Erythroblast (primary cell): ENCODE measurements around the gene CANX.

Source experiments
- DNase-seq, 2 experiments: peaks; one replicate each; lab custom pipeline; 2025; lab: John Stamatoyannopoulos, UW
- GATA1 ChIP-seq: IDR thresholded peaks from 2 replicates; pipeline ENCODE4 v1.6.1; 2011; ENCODE audit warnings: low read depth, mild to moderate bottlenecking, control low read depth, low read length, moderate library complexity
- POLR2A ChIP-seq: IDR thresholded peaks from 2 replicates; pipeline ENCODE4 v1.6.1; 2011; ENCODE audit warnings: mild to moderate bottlenecking, low read length

Gene CANX

DNA sequence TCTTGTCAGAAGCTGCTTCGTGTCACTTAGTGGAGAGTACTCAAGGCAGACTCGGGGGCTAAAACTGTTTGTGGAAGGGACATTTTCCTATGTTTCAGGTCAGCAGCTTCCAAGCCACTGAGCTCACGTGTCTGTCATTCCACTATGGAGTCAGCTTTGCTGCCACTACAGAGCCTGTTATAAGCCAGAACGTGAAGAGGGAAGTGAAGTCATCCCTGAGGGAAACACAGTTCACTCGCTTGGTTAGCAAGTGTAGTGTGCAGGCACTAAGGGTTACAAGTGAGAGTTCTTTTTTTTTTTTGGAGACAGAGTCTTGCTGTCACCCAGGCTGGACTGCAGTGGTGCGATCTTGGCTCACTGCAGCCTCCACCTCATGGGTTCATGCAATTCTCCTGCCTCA, 70.5 kb downstream of the CANX start:
- TF ChIP-seq POLR2A (no peak), GATA1 (no peak)
- no peak for DNase-seq

DNA sequence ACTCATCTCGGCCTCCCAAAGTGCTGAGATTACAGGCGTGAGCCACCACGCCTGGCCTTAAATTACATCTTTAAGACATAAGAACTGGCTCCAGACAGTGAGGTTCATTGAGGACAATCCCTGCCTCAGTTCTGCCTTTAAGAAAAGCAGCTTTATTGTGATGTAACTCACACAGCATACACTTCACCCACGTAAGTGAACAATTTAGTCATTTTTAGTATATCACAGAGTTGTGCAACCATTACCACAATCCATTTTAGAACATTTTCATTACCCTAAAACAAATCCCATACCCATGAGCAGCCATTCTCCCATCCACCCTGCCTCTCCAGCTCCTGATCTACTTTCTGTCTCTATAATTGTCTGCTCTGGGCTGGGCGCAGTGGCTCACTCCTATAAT, 71.0 kb downstream of the CANX start:
- no peak for DNase-seq
- no peak for TF ChIP-seq GATA1
- no peak for TF ChIP-seq POLR2A

DNA sequence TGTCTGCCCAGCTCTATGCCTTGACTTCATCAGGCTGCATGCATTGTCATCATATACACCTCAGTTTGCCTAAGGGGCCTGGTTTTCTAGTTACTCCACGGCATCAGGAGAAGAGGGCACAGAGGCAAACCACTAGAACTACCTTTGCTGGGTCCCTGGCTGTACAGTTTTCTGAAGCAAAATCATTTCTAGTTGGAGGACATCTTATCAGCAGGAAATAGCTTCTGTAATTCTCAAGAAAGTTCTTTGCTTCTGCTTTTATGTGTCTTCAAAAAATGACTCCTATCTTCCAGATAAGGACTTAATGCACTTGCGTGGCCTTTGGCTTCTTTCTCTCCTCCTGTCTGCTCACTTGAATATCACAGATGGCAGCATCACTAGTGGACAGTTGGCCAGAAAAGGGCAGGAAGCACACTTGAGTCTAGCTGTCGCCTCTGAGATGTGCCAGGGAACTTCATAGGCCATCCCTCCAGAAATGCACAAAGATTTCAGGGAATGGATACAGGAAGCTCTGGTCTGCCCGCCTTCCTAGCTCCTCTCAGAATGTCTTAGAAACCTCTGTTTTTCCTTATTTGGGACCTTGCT, 72.6 kb downstream of the CANX start:
- no peak for DNase-seq
- no peak for TF ChIP-seq GATA1
- TF ChIP-seq POLR2A, result no peak

DNA sequence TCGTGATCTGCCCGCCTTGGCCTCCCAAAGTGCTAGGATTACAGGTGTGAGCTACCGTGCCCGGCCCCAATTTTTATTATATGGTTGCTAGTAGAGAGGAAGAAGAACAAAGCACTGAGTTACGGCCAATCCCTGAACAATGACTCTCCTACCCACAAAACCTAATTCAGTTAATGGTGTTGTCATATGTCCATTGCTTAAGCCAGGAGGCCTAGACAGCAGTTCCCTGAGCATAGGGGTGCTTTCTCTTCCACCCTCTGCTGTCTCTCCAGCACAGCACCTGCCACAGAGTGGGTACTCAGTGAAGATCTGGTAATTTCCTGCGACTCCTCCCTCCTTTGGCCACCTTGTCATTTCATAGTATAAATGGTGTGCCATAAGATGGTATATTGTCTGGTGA, 73.6 kb downstream of the CANX start:
- no peak for TF ChIP-seq POLR2A
- no peak for TF ChIP-seq GATA1
- DNase-seq, result no peak

DNA sequence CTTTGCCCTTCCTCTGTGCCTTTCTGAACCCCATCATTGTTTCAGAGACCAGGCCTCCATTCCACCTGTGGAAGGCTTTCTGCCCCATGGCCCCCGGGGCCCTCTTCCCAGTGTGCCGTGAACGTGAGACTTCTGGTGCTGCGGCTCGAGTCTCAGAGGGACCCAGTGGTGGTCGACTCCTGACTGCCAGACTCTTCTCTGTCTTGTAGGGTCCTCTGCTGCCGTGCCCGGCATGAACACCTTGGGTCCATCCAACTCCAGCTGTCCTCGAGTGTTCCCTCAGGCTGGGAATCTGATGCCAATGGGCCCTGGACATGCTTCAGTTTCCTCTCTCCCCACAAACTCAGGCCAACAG, 74.9 kb downstream of the CANX start:
- DNase-seq, result no peak
- no peak for TF ChIP-seq GATA1
- no peak for TF ChIP-seq POLR2A

DNA sequence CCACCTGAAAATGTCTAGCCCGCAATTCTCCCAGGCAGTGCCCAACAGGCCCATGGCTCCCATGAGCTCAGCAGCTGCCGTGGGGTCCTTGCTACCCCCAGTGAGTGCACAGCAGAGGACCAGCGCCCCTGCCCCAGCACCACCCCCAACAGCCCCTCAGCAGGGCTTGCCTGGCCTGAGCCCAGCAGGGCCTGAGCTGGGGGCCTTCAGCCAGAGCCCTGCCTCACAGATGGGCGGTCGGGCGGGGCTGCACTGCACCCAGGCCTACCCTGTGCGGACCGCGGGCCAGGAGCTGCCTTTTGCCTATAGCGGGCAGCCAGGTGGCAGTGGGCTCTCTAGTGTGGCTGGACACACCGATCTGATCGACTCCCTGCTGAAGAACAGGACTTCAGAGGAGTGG, 75.7 kb downstream of the CANX start:
- no peak for DNase-seq
- TF ChIP-seq GATA1 (no peak), POLR2A (no peak)

DNA sequence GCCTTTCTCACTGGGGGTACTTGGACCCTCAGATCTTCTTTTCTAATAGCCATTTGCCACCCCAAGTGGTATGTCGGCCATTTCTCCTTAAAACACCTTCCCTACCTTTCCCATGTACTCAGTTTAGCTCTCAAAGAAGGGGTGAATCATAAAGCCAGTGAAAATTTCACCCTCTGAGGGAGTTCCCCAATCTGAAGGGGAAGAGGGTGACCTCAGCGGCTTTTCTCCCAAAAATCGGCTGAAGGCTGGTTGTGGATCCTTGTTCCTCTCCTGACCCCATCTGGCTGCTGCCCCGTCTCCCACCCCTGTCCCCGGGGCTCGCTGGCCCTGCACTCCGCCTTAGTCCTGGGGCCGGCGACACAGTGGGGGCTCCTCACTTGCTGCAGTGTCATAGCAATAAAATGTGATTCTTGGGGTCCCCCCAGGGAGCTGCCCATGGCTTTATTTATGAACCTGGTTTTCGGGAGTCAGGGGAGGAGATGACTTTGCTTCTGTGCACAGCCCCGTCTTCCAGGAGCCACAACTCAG, 77.7 kb downstream of the CANX start:
- DNase-seq, result no peak
- no peak for TF ChIP-seq POLR2A
- TF ChIP-seq GATA1, result no peak

DNA sequence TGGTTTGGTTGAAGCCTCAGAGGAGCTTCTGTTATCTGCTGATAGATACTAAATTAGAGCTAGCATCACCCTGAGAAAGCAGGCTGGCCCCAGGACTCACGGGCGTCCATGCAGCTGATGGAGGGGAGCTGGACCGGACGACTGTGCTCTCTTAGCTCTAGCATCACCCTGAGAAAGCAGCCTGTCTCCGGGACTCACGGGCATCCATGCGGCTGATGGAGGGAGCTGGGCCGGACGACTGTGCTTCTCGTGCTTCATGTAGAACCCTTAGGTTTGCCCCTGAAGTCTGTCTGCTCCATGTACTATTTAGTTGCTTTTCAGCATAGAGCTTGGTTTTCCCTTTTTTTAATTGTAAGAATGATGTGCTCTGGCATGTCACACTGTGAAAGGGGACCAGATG, 78.7 kb downstream of the CANX start:
- TF ChIP-seq POLR2A (no peak), GATA1 (no peak)
- DNase-seq, result no peak

DNA sequence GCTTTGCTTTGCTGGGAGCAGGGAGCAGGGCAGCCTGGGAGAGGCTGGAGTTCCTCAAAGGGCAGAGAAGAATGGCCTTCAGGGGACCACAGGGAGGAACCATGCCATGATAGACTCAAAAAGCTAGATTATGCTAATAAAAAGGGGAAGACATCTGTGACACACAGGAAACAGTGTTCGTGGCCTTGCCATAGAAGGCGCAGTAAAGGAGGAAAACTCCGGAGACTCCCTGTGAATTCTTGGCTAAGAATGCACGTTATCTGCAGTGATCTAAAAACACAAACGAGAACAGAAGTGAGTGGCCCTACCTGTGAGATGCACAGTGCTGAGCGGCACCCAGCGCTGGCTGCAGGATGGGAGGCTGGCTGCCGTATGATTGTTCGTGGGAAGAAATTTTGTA, 79.1 kb downstream of the CANX start:
- no peak for DNase-seq
- no peak for TF ChIP-seq POLR2A

DNA sequence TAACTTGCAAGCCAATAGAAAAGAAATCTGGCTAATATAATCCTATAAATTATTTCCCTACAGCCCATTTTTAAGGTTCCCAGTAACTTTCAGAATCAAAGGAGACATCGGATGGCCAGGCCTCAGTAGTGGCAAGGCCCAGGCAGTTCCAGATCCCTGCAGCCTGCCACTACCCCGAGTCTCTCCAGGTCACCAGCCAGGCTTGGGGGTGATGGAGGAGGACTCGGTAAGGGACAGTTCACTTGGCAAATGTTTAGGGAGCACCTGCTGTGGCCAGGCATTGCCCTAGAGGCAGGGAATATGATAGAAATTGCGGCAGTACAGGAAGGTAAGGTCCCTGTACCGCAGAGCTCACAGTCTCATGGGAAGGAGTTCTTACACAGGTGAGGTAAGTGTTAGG, 79.8 kb downstream of the CANX start:
- TF ChIP-seq POLR2A (no peak), GATA1 (no peak)
- DNase-seq, result no peak

DNA sequence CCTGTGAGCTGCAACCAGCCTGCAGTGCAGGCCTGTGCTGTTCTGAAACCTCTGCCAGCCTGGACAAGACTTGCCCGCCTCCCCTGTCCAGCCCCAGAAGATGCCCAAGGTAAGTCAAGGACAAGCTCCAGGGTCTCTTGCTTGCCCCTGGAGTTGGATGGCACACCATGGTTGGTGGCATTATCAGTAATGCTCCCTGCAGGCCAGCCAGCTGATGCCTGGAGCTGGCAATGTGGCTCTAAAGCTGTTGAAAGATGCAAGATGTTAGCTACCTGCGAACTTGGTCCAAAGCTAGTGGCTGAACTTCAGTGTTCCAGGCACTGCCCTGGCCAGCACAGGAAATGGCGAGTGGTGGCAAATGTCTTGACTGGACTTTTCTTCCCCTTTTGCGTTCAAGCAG, 81.1 kb downstream of the CANX start:
- no peak for TF ChIP-seq GATA1
- TF ChIP-seq POLR2A, result no peak
- no peak for DNase-seq

DNA sequence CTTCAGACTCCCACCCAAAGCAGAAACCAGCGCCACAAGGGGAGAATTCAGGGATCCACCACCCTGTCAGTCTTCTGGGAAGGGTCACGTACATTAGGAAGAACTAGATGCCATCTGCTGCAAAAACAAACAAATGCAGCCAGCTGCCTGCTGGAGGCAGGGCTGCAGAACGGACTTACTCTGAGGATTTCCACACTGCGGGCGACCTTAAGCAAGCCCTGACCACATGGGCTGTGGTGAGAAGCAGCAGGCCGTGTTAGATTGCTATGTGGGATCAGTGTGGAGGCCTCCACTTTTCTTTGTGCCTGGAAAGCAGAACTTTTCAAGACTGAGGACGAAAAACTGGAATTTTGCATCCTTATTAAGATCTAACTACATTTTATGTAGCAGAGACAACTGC, 81.6 kb downstream of the CANX start:
- TF ChIP-seq POLR2A (no peak), GATA1 (no peak)
- DNase-seq, result no peak
